GM12878 (cell line): ENCODE data around the gene FAM241A. TPM values are rescaled to one million over a fixed set of nuclear protein-coding genes. Genes with fewer than 3 reads are reported as not detected.

Experiments used
- ATAC-seq: fragments of 200-7000 bp; cut with Tn5 transposase; 3 replicates; pipeline ENCODE4 v1.9.1; 2020; ENCODE audit warnings: mild to moderate bottlenecking, moderate library complexity
- BruUV-seq: library from RNA; stranded (reverse); fragments of 400-500 nt; replicated peaks from 2 replicates; lab custom pipeline; 2021; lab: Mats Ljungman, UMichigan
- CTCF ChIA-PET: fragments of 300-600 bp; sonication (Branson Sonifier 250); formaldehyde crosslinking; extraction: SDS; loops from one replicate; lab custom pipeline; 2021; ENCODE audit warnings: inconsistent platforms; lab: Yijun Ruan, JAX
- POLR2A ChIA-PET: fragments of 350-600 bp; formaldehyde crosslinking; extraction: SDS; loops from one replicate; lab custom pipeline; 2021; ENCODE audit warnings: inconsistent platforms; lab: Charles Lee
- RAD21 ChIA-PET: fragments of 300-600 bp; sonication (Branson Sonifier 250); formaldehyde crosslinking; loops from one replicate; lab custom pipeline; 2023; ENCODE audit warnings: antibody characterized with exemption; ENCODE audit not compliant: unreplicated experiment; lab: Charles Lee
- SMC1A ChIA-PET: fragments of 300-600 bp; sonication (Branson Sonifier 250); formaldehyde crosslinking; loops from one replicate; lab custom pipeline; 2023; ENCODE audit not compliant: unreplicated experiment, uncharacterized antibody; lab: Charles Lee
- DNase-seq: peaks from one replicate; pipeline ENCODE4 v3.0.0-alpha.2; 2011; ENCODE audit warnings: low read depth, low spot score
- FAIRE-seq: peaks from 3 replicates; lab custom pipeline; 2011; peaks lifted over from hg19 to GRCh38; lab: Jason Lieb, UNC
- H2AFZ ChIP-seq: 2 replicates; pipeline ENCODE4 v1.6.0; 2011; ENCODE audit warnings: low read depth, low read length, control low read depth; ENCODE audit not compliant: control insufficient read depth
- H3K27ac ChIP-seq: 2 replicates; pipeline ENCODE4 v1.5.1; 2011; ENCODE audit warnings: control low read depth; ENCODE audit not compliant: control insufficient read depth, insufficient read depth
- H3K27me3 ChIP-seq, 2 experiments: replicated peaks in 1 of 2; 2 replicates each; pipeline versions ENCODE4 v1.6.0 to v1.6.1; 2011; ENCODE audit warnings: low read length in 1 of 2; ENCODE audit not compliant: control insufficient read depth in 2 of 2, insufficient read depth in 2 of 2
- H3K36me3 ChIP-seq, 2 experiments: 2 replicates each; pipeline ENCODE4 v1.5.1; 2011; ENCODE audit warnings: low read length in 1 of 2; ENCODE audit not compliant: control insufficient read depth in 2 of 2, insufficient read depth in 2 of 2
- H3K4me1 ChIP-seq: 2 replicates; pipeline ENCODE4 v1.6.1; 2011; ENCODE audit warnings: mild to moderate bottlenecking, low read length, moderate library complexity, mixed read lengths; ENCODE audit not compliant: control insufficient read depth, insufficient read depth
- H3K4me2 ChIP-seq: 2 replicates; pipeline ENCODE4 v1.6.0; 2011; ENCODE audit warnings: control low read depth; ENCODE audit not compliant: control insufficient read depth, insufficient read depth
- H3K4me3 ChIP-seq: fragments of 200-600 bp; sonication (generic); 2 replicates; pipeline ENCODE4 v1.5.1; 2016
- H3K79me2 ChIP-seq: 2 replicates; pipeline ENCODE4 v1.6.0; 2011; ENCODE audit warnings: low read length; ENCODE audit not compliant: control insufficient read depth, insufficient read depth
- H3K9ac ChIP-seq: 2 replicates; pipeline ENCODE4 v1.8.0; 2011; ENCODE audit warnings: low read length, control low read depth, mixed read lengths; ENCODE audit not compliant: control insufficient read depth, insufficient read depth
- H3K9me3 ChIP-seq: replicated peaks from 3 replicates; pipeline ENCODE4 v1.5.1; 2011; ENCODE audit warnings: mild to moderate bottlenecking, low read length; ENCODE audit not compliant: control insufficient read depth, insufficient read depth
- H4K20me1 ChIP-seq: 2 replicates; pipeline ENCODE4 v1.6.0; 2011; ENCODE audit not compliant: control insufficient read depth, insufficient read depth
- IKZF2 ChIP-seq, 2 experiments: fragments of 450-650 bp; IDR thresholded peaks; 2 replicates each; pipeline ENCODE4 v1.6.1; 2017; ENCODE audit warnings: mild to moderate bottlenecking in 2 of 2, moderate library complexity in 2 of 2
- IRF4 ChIP-seq: IDR thresholded peaks from 2 replicates; pipeline ENCODE4 v1.6.1; 2011; ENCODE audit warnings: low read depth, low read length
- SIN3A ChIP-seq: IDR thresholded peaks from 2 replicates; pipeline ENCODE4 v1.6.1; 2012; ENCODE audit warnings: low read depth, low read length, improper control_type of control experiment
- SREBF1 ChIP-seq: IDR thresholded peaks from 2 replicates; pipeline ENCODE4 v1.6.1; 2012; ENCODE audit warnings: mild to moderate bottlenecking, low read length
- ZNF622 ChIP-seq: fragments of 450-650 bp; IDR thresholded peaks from 2 replicates; pipeline ENCODE4 v1.6.1; 2017; ENCODE audit warnings: mild to moderate bottlenecking, inconsistent platforms
- WGBS: methylation state at CpG from one replicate; pipeline ENCODE4 v1.1.6; 2016; ENCODE audit warnings: low lambda C conversion rate; ENCODE audit not compliant: insufficient replicate concordance, insufficient coverage; ENCODE audit errors: missing lambda C conversion rate; 5-methylcytosine and 5-hydroxymethylcytosine counted together
- in situ Hi-C: fragments of 300-500 bp; cut with MboI; formaldehyde crosslinking; loops from 9 replicates; pipeline ENCODE4 v1.14.3; 2018; ENCODE audit warnings: mixed read lengths
- intact Hi-C: fragments of 100-400 bp; cut with micrococcal nuclease; formaldehyde crosslinking; loops from one replicate; pipeline ENCODE4 v1.14.2; 2022; ENCODE audit not compliant: unreplicated experiment
- polyA plus RNA-seq, 11 experiments: library from polyadenylated mRNA; depleted of rRNA in 4 of 11; unstranded in 6 of 11; stranded (reverse) in 5 of 11; fragments of >200 nt; fragmentation: Nextera tagmentation in 4 of 11; fragmentation: Illumina TruSeq in 1 of 11; extraction: Ambion mirVana in 4 of 11; extraction: Trizol in 1 of 11; gene quantifications; 1 replicate in 1 of 11; 2 replicates in 10 of 11; pipeline versions ENCODE4 v1.2.1 to v1.2.3, GENCODE V29; 2011 to 2016; ENCODE audit warnings: inconsistent platforms in 2 of 11, missing spikeins in 2 of 11, low read depth in 1 of 11
- total RNA-seq, 4 experiments: library from RNA; depleted of rRNA in 3 of 4; stranded (reverse); fragments of >200 nt in 3 of 4; fragmentation: Illumina TruSeq in 1 of 4; extraction: Trizol in 1 of 4; gene quantifications; 2 replicates each; pipeline versions ENCODE4 v1.2.1 to v1.2.3, GENCODE V29; 2013 to 2021
- TF ChIP-seq, protein P1 (sequence below): fragments of 450-650 bp; IDR thresholded peaks from 2 replicates; pipeline ENCODE4 v1.6.1; 2014; ENCODE audit warnings: mild to moderate bottlenecking
- TF ChIP-seq, protein P2 (sequence below): IDR thresholded peaks from 2 replicates; pipeline ENCODE4 v1.6.1; 2012; ENCODE audit warnings: mild to moderate bottlenecking, low read depth, low read length
- TF ChIP-seq, protein P3 (sequence below): IDR thresholded peaks from 2 replicates; pipeline ENCODE4 v1.6.1; 2012; ENCODE audit warnings: improper control_type of control experiment, low read depth, low read length; ENCODE audit not compliant: insufficient replicate concordance
- TF ChIP-seq, protein P4 (sequence below): fragments of 450-650 bp; IDR thresholded peaks from 2 replicates; pipeline ENCODE4 v1.6.1; 2016; ENCODE audit warnings: mild to moderate bottlenecking

The FAM241A gene
- total and polyA plus RNA-seq, 10 of the 15 experiments (the other 5 are each of a cell fraction or from before 2014, with no cell fraction given): 0.20 to 7.5 (median 2.4) TPM

DNA sequence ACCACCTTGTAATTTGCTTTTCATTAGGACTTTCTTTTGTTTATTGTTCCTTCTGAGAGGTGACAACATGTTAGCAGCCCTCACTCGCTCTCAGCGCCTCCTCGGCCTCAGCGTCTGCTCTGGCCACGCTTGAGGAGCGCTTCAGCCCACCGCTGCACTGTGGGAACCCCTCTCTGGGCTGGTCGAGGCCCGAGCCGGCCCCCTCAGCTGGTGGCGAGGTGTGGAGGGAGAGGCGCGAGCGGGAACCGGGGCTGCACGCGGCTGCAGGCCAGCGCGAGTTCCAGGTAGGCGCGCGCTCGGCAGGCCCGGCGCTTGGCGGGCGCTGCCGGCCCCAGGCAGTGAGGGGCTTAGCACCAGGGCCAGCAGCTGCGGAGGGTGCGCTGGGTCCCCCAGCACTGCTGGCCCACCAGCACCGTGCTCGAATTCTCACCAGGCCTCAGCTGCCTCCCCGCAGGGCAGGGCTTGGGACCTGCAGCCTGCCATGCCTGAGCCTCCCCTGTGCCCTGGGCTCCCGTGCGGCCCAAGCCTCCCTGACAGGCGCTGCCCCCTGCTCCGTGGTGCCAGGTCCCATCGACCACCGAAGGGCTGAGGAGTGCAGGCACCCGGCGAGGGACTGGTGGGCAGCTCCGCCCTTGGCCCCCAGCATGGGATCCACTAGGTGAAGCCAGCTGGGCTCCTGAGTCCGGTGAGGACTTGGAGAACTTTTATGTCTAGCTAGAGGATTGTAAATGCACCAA lies 77.1 kb downstream of the FAM241A start:
- 88% methylated on average over 40 of the region's 43 CpGs for WGBS
- BruUV-seq: no TSS peak
- H3K79me2 ChIP-seq: no peaks in the 10 kb centered on the region
- no peak overlapping the region for H2AFZ ChIP-seq
- H3K36me3 ChIP-seq: no peaks in the 10 kb centered on the region
- in situ Hi-C loops: no loop called here
- intact Hi-C loops: no loop called here
- ATAC-seq (no peak), DNase-seq (no peak), FAIRE-seq (no peak)
- H3K4me2 ChIP-seq: no peak overlapping the region
- ChIA-PET POLR2A (no interaction called here), RAD21 (interaction anchor here (1.2 kb wide), 1 partner anchor 8 kb away, joined by 3 read pairs; no protein-coding TSS in a partner anchor), CTCF (interaction anchor here (1.1 to 2.2 kb wide), 4 partner anchors 8 to 125 kb away, joined by 3 to 5 read pairs (median 3); no protein-coding TSS in a partner anchor), SMC1A (interaction anchor here (1.2 kb wide), 1 partner anchor 14 kb away, joined by 4 read pairs; no protein-coding TSS in a partner anchor)
- peaks cover 2% of the 10 kb centered on the region; the same call in 2 of the 3 replicates for H3K9me3 ChIP-seq
- no peaks in the 10 kb centered on the region for H3K27me3 ChIP-seq
- H4K20me1 ChIP-seq: no peaks in the 10 kb centered on the region
- no peaks in the 10 kb centered on the region for H3K4me1 ChIP-seq
- no peak overlapping the region for H3K27ac ChIP-seq
- H3K9ac ChIP-seq: no peak overlapping the region
- no peak overlapping the region for H3K4me3 ChIP-seq
- TF ChIP-seq IKZF2 (IDR thresholded peaks at IDR 0.05) (no peak), IRF4 (no peak), SREBF1 (no peak), ZNF622 (no peak), SIN3A (no peak)
- TF ChIP-seq, protein P1, sequence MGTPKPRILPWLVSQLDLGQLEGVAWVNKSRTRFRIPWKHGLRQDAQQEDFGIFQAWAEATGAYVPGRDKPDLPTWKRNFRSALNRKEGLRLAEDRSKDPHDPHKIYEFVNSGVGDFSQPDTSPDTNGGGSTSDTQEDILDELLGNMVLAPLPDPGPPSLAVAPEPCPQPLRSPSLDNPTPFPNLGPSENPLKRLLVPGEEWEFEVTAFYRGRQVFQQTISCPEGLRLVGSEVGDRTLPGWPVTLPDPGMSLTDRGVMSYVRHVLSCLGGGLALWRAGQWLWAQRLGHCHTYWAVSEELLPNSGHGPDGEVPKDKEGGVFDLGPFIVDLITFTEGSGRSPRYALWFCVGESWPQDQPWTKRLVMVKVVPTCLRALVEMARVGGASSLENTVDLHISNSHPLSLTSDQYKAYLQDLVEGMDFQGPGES: no peak
- TF ChIP-seq, protein P2, sequence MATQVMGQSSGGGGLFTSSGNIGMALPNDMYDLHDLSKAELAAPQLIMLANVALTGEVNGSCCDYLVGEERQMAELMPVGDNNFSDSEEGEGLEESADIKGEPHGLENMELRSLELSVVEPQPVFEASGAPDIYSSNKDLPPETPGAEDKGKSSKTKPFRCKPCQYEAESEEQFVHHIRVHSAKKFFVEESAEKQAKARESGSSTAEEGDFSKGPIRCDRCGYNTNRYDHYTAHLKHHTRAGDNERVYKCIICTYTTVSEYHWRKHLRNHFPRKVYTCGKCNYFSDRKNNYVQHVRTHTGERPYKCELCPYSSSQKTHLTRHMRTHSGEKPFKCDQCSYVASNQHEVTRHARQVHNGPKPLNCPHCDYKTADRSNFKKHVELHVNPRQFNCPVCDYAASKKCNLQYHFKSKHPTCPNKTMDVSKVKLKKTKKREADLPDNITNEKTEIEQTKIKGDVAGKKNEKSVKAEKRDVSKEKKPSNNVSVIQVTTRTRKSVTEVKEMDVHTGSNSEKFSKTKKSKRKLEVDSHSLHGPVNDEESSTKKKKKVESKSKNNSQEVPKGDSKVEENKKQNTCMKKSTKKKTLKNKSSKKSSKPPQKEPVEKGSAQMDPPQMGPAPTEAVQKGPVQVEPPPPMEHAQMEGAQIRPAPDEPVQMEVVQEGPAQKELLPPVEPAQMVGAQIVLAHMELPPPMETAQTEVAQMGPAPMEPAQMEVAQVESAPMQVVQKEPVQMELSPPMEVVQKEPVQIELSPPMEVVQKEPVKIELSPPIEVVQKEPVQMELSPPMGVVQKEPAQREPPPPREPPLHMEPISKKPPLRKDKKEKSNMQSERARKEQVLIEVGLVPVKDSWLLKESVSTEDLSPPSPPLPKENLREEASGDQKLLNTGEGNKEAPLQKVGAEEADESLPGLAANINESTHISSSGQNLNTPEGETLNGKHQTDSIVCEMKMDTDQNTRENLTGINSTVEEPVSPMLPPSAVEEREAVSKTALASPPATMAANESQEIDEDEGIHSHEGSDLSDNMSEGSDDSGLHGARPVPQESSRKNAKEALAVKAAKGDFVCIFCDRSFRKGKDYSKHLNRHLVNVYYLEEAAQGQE: no peak
- TF ChIP-seq, protein P3, sequence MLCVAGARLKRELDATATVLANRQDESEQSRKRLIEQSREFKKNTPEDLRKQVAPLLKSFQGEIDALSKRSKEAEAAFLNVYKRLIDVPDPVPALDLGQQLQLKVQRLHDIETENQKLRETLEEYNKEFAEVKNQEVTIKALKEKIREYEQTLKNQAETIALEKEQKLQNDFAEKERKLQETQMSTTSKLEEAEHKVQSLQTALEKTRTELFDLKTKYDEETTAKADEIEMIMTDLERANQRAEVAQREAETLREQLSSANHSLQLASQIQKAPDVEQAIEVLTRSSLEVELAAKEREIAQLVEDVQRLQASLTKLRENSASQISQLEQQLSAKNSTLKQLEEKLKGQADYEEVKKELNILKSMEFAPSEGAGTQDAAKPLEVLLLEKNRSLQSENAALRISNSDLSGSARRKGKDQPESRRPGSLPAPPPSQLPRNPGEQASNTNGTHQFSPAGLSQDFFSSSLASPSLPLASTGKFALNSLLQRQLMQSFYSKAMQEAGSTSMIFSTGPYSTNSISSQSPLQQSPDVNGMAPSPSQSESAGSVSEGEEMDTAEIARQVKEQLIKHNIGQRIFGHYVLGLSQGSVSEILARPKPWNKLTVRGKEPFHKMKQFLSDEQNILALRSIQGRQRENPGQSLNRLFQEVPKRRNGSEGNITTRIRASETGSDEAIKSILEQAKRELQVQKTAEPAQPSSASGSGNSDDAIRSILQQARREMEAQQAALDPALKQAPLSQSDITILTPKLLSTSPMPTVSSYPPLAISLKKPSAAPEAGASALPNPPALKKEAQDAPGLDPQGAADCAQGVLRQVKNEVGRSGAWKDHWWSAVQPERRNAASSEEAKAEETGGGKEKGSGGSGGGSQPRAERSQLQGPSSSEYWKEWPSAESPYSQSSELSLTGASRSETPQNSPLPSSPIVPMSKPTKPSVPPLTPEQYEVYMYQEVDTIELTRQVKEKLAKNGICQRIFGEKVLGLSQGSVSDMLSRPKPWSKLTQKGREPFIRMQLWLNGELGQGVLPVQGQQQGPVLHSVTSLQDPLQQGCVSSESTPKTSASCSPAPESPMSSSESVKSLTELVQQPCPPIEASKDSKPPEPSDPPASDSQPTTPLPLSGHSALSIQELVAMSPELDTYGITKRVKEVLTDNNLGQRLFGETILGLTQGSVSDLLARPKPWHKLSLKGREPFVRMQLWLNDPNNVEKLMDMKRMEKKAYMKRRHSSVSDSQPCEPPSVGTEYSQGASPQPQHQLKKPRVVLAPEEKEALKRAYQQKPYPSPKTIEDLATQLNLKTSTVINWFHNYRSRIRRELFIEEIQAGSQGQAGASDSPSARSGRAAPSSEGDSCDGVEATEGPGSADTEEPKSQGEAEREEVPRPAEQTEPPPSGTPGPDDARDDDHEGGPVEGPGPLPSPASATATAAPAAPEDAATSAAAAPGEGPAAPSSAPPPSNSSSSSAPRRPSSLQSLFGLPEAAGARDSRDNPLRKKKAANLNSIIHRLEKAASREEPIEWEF: no peak
- TF ChIP-seq, protein P4, sequence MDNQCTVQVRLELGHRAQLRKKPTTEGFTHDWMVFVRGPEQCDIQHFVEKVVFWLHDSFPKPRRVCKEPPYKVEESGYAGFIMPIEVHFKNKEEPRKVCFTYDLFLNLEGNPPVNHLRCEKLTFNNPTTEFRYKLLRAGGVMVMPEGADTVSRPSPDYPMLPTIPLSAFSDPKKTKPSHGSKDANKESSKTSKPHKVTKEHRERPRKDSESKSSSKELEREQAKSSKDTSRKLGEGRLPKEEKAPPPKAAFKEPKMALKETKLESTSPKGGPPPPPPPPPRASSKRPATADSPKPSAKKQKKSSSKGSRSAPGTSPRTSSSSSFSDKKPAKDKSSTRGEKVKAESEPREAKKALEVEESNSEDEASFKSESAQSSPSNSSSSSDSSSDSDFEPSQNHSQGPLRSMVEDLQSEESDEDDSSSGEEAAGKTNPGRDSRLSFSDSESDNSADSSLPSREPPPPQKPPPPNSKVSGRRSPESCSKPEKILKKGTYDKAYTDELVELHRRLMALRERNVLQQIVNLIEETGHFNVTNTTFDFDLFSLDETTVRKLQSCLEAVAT: no peak
